ENCODE results near the gene MAP3K10. TPM values are rescaled to one million over a fixed set of nuclear protein-coding genes. Genes with fewer than 3 reads are reported as not detected.
A peak's percentile ranks its signal among the peaks of the same experiment; 100 is the strongest.
"Not testable (repeated sequence)": the region's sequence is repeated elsewhere in the genome, so short reads cannot be mapped to it uniquely, and the experiment has no call there.

MAP3K10 gene
- total and polyA plus RNA-seq, 7 donors: 4.2 to 17.2 (median 6.4) TPM

DNA sequence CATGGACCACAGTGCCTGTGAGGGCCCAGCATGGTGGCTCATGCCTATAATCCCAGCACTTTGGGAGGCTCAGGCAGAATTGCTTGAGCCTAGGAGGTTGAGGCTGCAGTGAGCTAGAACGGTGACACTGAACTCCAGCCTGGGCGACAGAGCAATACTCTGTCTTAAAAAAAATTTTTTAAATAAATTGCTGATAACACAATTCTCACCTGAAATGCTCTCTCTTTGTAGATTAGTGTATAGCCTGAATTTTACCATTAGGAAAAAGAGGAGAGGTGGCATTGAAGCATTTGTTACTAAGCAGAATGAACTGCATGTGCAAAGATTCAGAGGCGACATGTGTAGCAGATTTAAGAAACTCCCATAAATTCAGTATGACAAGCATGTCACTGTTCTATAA is 29.1 kb upstream of the MAP3K10 start:
- WGBS, 2 donors: 84 to 94% methylated on average over 3 of the region's 3 CpGs

DNA sequence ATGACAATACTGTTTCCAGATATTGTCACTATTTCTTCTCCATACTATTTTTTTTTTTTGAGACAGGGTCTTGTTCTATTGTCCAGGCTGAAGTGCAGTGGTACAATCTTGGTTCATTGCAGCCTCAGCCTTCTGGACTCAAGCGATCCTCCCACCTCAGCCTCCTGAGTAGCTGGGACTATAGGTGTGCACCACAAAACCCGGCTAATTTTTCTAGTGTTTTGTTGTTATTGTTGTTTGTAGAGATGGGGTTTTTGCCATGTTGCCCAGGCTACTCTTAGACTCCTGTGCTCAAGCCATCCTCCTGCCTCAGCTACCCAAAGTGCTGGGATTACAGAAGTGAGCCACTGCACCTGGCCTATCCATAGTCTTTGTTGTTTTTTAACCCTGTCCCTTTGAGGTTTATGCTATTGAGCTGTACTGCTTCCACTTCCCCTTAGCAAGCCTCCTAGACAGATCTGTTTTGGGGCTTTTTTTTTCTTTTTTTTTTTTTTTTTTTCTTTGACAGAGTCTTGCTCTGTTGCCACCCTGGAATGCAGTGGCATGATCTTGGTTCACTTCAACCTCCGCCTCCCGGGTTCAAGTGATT is 27.6 kb upstream of the MAP3K10 start:
- no peak for TF ChIP-seq CTCF (IDR thresholded peaks at IDR 0.05)
- no peak for TF ChIP-seq POLR2AphosphoS5 (IDR thresholded peaks at IDR 0.05)
- no peak for TF ChIP-seq EP300 (IDR thresholded peaks at IDR 0.05)
- TF ChIP-seq POLR2A (IDR thresholded peaks at IDR 0.05): no peak
- Histone ChIP-seq H3K27me3 (peaks cover 0 to 16% (median 4%) of the 10 kb centered on the region in 3 donors), H3K27ac (no peak overlapping the region), H3K9me3 (no peaks in the 10 kb centered on the region), H3K4me1 (no peaks in the 10 kb centered on the region), H3K36me3 (no peaks in the 10 kb centered on the region), H3K4me3 (no peak overlapping the region)
- 75 to 81% methylated on average over 4 of the region's 4 CpGs for WGBS, 2 donors
- DNase-seq: no peak
- intact Hi-C loops (cut with DNase I): no loop called here

More for the DNA sequence above, 29.1 kb upstream of the MAP3K10 start:
- Histone ChIP-seq H3K27me3 (peaks cover 0 to 8% (median under 1%) of the 10 kb centered on the region in 3 donors), H3K9me3 (no peaks in the 10 kb centered on the region), H3K4me3 (no peak overlapping the region), H3K27ac (no peak overlapping the region), H3K36me3 (no peaks in the 10 kb centered on the region), H3K4me1 (no peaks in the 10 kb centered on the region)
- intact Hi-C loops (cut with DNase I): no loop called here
- DNase-seq: no peak
- TF ChIP-seq POLR2A (IDR thresholded peaks at IDR 0.05): no peak
- no peak for TF ChIP-seq CTCF (IDR thresholded peaks at IDR 0.05)
- TF ChIP-seq POLR2AphosphoS5 (IDR thresholded peaks at IDR 0.05): no peak
- no peak for TF ChIP-seq EP300 (IDR thresholded peaks at IDR 0.05)

DNA sequence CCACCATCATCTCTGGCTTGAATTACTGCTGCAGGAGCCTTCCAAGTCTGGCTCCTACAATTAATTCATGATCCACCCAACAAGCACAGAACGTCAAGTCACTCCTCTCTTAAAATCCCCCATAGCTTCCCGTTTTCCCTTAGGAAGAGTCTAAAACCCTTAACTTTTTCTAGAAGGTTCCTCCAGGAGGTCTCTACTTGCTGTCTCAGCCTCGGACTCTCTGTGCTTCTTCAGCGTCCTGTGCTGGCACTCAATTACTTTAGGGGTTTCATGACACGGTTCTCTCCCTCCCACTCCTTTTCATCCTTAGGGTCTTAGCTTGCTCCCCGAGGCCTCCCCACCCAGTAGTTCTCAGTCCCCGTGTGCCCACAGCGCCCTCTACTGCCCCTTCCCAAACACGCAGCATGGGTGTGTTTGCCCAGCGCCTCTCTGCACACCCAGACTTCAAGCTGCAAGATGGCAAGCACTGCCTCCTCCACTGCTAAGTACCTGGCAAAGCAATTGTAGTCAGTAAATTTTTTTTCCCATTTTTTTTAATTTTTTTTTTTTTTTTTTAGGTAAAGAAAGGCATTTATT is 25.8 kb upstream of the MAP3K10 start:
- H3K9me3 ChIP-seq: no peaks in the 10 kb centered on the region
- H3K27me3 ChIP-seq: peaks cover 0 to 16% (median 4%) of the 10 kb centered on the region in 3 donors
- intact Hi-C loops (cut with DNase I): no loop called here
- TF ChIP-seq CTCF (IDR thresholded peaks at IDR 0.05) (peak in 1 of 4 experiments; percentile 7), POLR2A (IDR thresholded peaks at IDR 0.05) (no peak), POLR2AphosphoS5 (IDR thresholded peaks at IDR 0.05) (no peak), EP300 (IDR thresholded peaks at IDR 0.05) (no peak)
- H3K36me3 ChIP-seq: no peaks in the 10 kb centered on the region
- 16% methylated on average over 10 of the region's 10 CpGs for WGBS, 2 donors
- H3K4me3 ChIP-seq: no peak overlapping the region
- H3K4me1 ChIP-seq: no peaks in the 10 kb centered on the region
- H3K27ac ChIP-seq: no peak overlapping the region
- no peak for DNase-seq

- peaks cover 0 to 25% (median 4%) of the 10 kb centered on the region in 3 donors for H3K27me3 ChIP-seq
- DNase-seq; H3K36me3 ChIP-seq; H3K27ac ChIP-seq; intact Hi-C loops (cut with DNase I); H3K4me1 ChIP-seq; H3K4me3 ChIP-seq; H3K9me3 ChIP-seq: not testable (repeated sequence)
- 76 to 82% methylated on average over 30 of the region's 30 CpGs for WGBS, 2 donors
Measured at GRCh38 chr19:40169482-40170302, 21.5 kb upstream of the MAP3K10 start.

GRCh38 chr19:40170303-40170989 is 20.8 kb upstream of the MAP3K10 start:
- H3K9me3 ChIP-seq; DNase-seq; H3K36me3 ChIP-seq; H3K4me3 ChIP-seq; H3K27ac ChIP-seq; intact Hi-C loops (cut with DNase I); H3K4me1 ChIP-seq: not testable (repeated sequence)
- peaks cover 0 to 25% (median 4%) of the 10 kb centered on the region in 3 donors for H3K27me3 ChIP-seq
- 82 to 88% methylated on average over 39 of the region's 39 CpGs for WGBS, 2 donors

DNA sequence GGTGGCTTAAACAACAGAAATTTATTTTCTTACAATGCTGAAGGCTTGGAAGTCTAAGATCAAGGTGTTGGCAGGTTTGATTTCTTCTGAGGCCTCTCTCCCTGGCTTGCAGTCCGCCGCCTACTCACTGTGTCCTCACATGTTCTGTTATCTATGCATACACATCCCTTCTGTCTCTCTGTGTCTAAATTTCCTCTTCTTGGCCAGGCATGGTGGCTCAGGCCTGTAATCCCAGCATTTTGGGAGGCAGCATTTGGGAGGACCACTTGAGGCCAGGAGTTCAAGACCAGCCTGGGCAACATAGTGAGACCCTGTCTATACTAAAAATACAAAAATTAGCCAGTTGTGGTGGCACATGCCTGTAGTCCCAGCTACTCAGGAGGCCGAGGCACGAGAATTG is 19.9 kb upstream of the MAP3K10 start:
- DNase-seq; H3K9me3 ChIP-seq; H3K27ac ChIP-seq; H3K4me1 ChIP-seq; intact Hi-C loops (cut with DNase I); H3K36me3 ChIP-seq; H3K4me3 ChIP-seq: not testable (repeated sequence)
- WGBS, 2 donors: 91 to 97% methylated on average over 4 of the region's 4 CpGs
- peaks cover 0 to 21% (median 4%) of the 10 kb centered on the region in 3 donors for H3K27me3 ChIP-seq

Measured in sigmoid colon (tissue), 7 donors.